Thyroid gland (tissue), 4 donors: ENCODE results near the gene TTN.

Experiments
- CTCF ChIP-seq, 6 experiments: fragments of 200-600 bp in 3 of 6; fragments of 450-650 bp in 3 of 6; sonication (generic) in 3 of 6; IDR thresholded peaks; one replicate each; pipeline ENCODE4 v1.5.1; 2016 to 2019; ENCODE audit warnings: antibody characterized with exemption in 6 of 6, mild to moderate bottlenecking in 2 of 6, inconsistent platforms in 1 of 6, moderate library complexity in 1 of 6
- POLR2A ChIP-seq, 2 donors: fragments of 450-650 bp; IDR thresholded peaks; one replicate each; pipeline ENCODE4 v1.6.1; 2017; ENCODE audit warnings: antibody characterized with exemption in 2 of 2, mild to moderate bottlenecking in 2 of 2, moderate library complexity in 1 of 2

GRCh38 chr2:178530131-178530530 is 277.1 kb downstream of the TTN start:
- TF ChIP-seq CTCF (IDR thresholded peaks at IDR 0.05) (no peak), POLR2A (IDR thresholded peaks at IDR 0.05) (no peak)
